Small intestine (tissue), 7 donors: ENCODE results near the gene PCCB. TPM values are rescaled to one million over a fixed set of nuclear protein-coding genes. Genes with fewer than 3 reads are reported as not detected.

Experiments used
- DNase-seq, 2 donors: peaks; one replicate each; pipeline versions ENCODE4 v3.0.0 to v3.0.0-alpha.2; 2013
- FAIRE-seq: peaks from 2 replicates; lab custom pipeline; 2012; peaks lifted over from hg19 to GRCh38; lab: Jason Lieb, UNC
- H3K27ac ChIP-seq, 3 donors: one replicate each; pipeline ENCODE4 v1.5.1; 2013; ENCODE audit warnings: low read length in 2 of 3, mild to moderate bottlenecking in 2 of 3, control low read depth in 1 of 3, inconsistent platforms in 1 of 3, low read depth in 1 of 3, moderate library complexity in 1 of 3
- H3K27me3 ChIP-seq, 3 donors: one replicate each; pipeline ENCODE4 v1.6.1; 2013; ENCODE audit warnings: low read length in 3 of 3, inconsistent platforms in 1 of 3; ENCODE audit not compliant: control insufficient read depth in 3 of 3, insufficient read depth in 3 of 3
- H3K36me3 ChIP-seq, 3 donors: one replicate each; pipeline ENCODE4 v1.6.1; 2013; ENCODE audit warnings: low read length in 3 of 3, inconsistent platforms in 1 of 3, low read depth in 1 of 3, mild to moderate bottlenecking in 1 of 3, moderate library complexity in 1 of 3; ENCODE audit not compliant: control insufficient read depth in 3 of 3, insufficient read depth in 2 of 3
- H3K4me1 ChIP-seq, 3 donors: one replicate each; pipeline ENCODE4 v1.6.1; 2013; ENCODE audit warnings: low read length in 2 of 3, inconsistent platforms in 1 of 3, low read depth in 1 of 3, mild to moderate bottlenecking in 1 of 3, moderate library complexity in 1 of 3; ENCODE audit not compliant: control insufficient read depth in 3 of 3, insufficient read depth in 2 of 3
- H3K4me3 ChIP-seq, 3 donors: one replicate each; pipeline ENCODE4 v1.5.1; 2013; ENCODE audit warnings: low read length in 3 of 3, control low read depth in 1 of 3, inconsistent platforms in 1 of 3, low read depth in 1 of 3, mild to moderate bottlenecking in 1 of 3, moderate library complexity in 1 of 3
- H3K9me3 ChIP-seq, 2 donors: one replicate each; pipeline ENCODE4 v1.6.1; 2013; ENCODE audit warnings: low read depth in 1 of 2, low read length in 1 of 2; ENCODE audit not compliant: control insufficient read depth in 2 of 2, insufficient read depth in 1 of 2
- WGBS, 3 donors: extraction: QIAGEN DNeasy Blood & Tissue Kit; methylation state at CpG; one replicate each; pipeline ENCODE4 v1.1.7; 2013; 5-methylcytosine and 5-hydroxymethylcytosine counted together
- polyA plus RNA-seq, 4 donors: library from polyadenylated mRNA; stranded (reverse) in 3 of 4; unstranded in 1 of 4; fragments of 200-250 nt in 3 of 4; fragments of 120-200 nt in 1 of 4; gene quantifications; one replicate each; pipeline versions ENCODE4 v1.2.1 to v1.2.3, GENCODE V29; 2013
- donor health status: healthy with polysubstance abuse.
- donor health status: control.
- donor health status: control.
- donor health status: Bipolar disorder and iron deficiency.
- donor health status: healthy.

Gene PCCB
- polyA plus RNA-seq, 4 donors = 24.0 to 39.5 (median 33.2) TPM

DNA sequence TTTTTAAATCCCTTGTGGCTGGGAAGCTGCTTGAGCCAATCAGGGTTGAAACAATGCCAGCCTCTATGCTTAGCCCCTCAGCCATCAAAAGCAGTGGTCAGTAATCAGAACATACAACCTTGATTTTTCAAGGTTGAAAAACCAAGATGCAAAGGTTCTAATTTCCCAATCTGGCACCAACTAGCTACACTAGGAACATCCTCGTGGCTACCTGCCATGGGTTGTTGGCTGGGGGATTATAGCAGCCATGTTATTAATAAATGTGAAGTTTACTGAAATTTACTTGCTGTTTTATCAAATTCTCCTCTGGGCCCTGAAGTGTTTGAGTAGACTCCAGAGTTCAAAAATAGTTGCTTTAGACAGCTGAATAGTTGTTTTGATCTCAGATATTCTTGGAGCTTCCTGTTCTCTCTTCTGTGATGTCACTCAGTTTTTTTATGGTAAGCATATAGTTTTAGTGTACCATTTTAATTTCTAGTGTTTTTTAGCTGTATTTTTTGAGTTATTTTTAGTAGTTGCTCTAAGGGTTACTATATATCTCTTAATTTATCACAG, 31.9 kb downstream of the PCCB start:
- H3K27ac ChIP-seq = no peak overlapping the region
- 73 to 97% (median 91%) methylated on average over 1 of the region's 1 CpG for WGBS, 3 donors
- H3K36me3 ChIP-seq = peaks cover 0 to 28% (median 7%) of the 10 kb centered on the region in 3 donors
- no peak for FAIRE-seq
- no peaks in the 10 kb centered on the region for H3K27me3 ChIP-seq
- peaks cover 0 to 18% of the 10 kb centered on the region in 2 donors for H3K9me3 ChIP-seq
- H3K4me1 ChIP-seq = no peaks in the 10 kb centered on the region
- no peak for DNase-seq
- H3K4me3 ChIP-seq = no peak overlapping the region

DNA sequence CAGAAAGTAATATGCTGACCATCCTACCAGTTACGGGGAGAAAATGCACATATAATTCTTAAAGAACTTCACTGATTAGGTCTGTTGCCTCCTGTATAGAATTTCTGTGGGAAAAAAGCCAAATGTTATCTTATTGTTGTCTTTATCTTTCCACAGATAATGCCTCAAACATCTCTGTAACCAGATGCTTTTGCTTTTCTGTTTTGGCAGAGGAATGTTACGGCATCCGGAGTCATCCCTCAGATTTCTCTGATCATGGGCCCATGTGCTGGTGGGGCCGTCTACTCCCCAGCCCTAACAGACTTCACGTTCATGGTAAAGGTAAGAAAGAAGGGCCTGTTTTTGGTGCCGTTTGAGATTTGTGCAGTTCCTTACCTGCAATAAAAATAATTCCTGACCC, 33.5 kb downstream of the PCCB start:
- Histone ChIP-seq H3K36me3 (peaks cover 2 to 24% (median 7%) of the 10 kb centered on the region in 3 donors), H3K27ac (no peak overlapping the region), H3K4me1 (no peaks in the 10 kb centered on the region), H3K9me3 (peaks cover 0 to 11% of the 10 kb centered on the region in 2 donors), H3K27me3 (no peaks in the 10 kb centered on the region), H3K4me3 (no peak overlapping the region)
- no peak for FAIRE-seq
- DNase-seq = no peak
- WGBS, 3 donors = 91 to 98% (median 93%) methylated on average over 6 of the region's 6 CpGs

DNA sequence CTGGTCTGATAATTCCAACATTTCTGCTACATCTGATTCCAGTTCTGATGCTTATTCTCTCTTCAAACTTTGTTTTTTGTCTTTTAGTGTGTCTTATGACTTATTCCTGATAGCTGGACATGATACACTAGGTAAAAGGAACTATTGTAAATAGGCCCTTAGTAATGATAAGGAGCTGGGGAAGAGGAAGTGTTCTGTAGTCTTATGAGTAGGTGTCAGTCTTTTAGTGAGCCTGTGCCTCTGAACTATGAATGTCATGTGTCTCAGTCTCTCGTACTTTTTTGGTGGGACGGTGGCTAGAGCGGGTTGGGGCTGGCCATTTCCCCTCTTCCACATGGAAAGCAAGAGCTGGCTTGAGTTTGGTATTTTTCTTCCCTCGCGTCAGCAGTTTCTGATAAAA, 41.2 kb downstream of the PCCB start:
- DNase-seq (no peak), FAIRE-seq (no peak)
- Histone ChIP-seq H3K4me1 (no peaks in the 10 kb centered on the region), H3K27ac (no peak overlapping the region), H3K27me3 (no peaks in the 10 kb centered on the region), H3K9me3 (no peaks in the 10 kb centered on the region), H3K36me3 (peaks cover 3 to 23% (median 11%) of the 10 kb centered on the region in 3 donors), H3K4me3 (no peak overlapping the region)
- WGBS, 3 donors = 95 to 99% (median 96%) methylated on average over 5 of the region's 5 CpGs

DNA sequence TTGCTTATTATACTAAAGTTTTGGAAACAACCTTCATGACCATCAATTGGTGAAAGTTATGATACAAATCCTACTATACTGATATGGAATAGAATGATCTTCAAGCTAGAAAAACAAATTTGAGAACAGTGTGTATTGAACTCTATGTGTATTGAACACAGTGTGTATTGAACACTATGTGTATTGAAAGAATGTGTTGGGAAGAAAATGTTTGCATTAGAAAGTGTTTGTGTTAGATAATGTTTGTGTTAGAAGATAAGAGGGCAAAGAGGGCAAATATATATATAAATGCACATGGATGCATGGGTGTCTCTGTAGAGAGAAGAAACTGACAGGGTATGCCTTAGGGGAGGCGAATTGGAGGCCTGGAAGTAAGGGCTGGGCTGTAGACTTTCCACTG, 42.4 kb downstream of the PCCB start:
- H3K27ac ChIP-seq = no peak overlapping the region
- no peak overlapping the region for H3K4me3 ChIP-seq
- H3K4me1 ChIP-seq = no peaks in the 10 kb centered on the region
- whole genome bisulfite sequencing, 3 donors = 96 to 100% (median 98%) methylated on average over 1 of the region's 1 CpG
- DNase-seq (no peak), FAIRE-seq (no peak)
- no peaks in the 10 kb centered on the region for H3K27me3 ChIP-seq
- no peaks in the 10 kb centered on the region for H3K9me3 ChIP-seq
- peaks cover 3 to 18% (median 10%) of the 10 kb centered on the region in 3 donors for H3K36me3 ChIP-seq

DNA sequence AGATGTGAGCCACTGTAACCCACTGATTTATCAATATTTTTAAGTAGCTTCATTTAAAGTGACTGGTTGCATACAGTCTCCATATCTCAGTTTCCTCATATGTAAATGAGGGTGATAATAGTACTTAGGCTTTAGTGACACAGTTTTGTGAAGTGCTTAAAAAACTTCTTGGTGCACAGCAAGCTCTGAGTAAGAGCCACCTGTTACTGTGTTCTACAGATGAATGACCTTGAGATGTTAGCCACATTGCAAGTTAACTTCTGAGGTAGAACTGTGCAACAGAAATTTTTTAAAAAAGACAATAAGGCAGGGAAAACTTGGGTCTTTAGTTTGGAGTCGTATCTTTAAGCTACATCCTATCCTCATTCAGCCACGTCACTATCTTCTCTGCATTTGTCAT, 43.1 kb downstream of the PCCB start:
- H3K9me3 ChIP-seq = no peaks in the 10 kb centered on the region
- no peak for DNase-seq
- H3K4me3 ChIP-seq = no peak overlapping the region
- H3K36me3 ChIP-seq = peaks cover 3 to 22% (median 12%) of the 10 kb centered on the region in 3 donors
- WGBS, 3 donors = 92 to 96% (median 95%) methylated on average over 2 of the region's 2 CpGs
- H3K27ac ChIP-seq = no peak overlapping the region
- H3K4me1 ChIP-seq = no peaks in the 10 kb centered on the region
- FAIRE-seq = no peak
- no peaks in the 10 kb centered on the region for H3K27me3 ChIP-seq

DNA sequence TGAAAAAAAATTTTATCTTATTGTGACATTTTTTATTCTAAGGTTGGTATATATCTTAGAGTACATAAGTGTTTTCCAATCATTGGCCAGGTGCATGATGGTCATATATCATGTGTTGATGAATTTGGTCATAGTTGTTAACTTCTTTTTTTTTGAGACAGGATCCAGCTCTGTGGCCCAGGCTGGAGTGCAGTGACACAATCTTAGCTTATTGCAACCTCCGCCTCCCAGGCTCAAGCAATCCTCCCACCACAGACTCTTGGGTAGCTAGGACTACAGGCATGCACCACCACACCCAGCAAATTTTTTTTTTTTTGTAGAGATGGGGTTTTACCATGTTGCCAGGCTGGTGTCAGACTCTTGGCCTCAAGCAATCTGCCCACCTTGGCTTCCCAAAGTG, 44.0 kb downstream of the PCCB start:
- WGBS, 3 donors = 95 to 100% (median 98%) methylated on average over 1 of the region's 1 CpG
- Histone ChIP-seq H3K9me3 (no peaks in the 10 kb centered on the region), H3K4me1 (no peaks in the 10 kb centered on the region), H3K27me3 (no peaks in the 10 kb centered on the region), H3K4me3 (no peak overlapping the region), H3K27ac (no peak overlapping the region), H3K36me3 (peaks cover 3 to 26% (median 12%) of the 10 kb centered on the region in 3 donors)
- no peak for FAIRE-seq
- DNase-seq = no peak

DNA sequence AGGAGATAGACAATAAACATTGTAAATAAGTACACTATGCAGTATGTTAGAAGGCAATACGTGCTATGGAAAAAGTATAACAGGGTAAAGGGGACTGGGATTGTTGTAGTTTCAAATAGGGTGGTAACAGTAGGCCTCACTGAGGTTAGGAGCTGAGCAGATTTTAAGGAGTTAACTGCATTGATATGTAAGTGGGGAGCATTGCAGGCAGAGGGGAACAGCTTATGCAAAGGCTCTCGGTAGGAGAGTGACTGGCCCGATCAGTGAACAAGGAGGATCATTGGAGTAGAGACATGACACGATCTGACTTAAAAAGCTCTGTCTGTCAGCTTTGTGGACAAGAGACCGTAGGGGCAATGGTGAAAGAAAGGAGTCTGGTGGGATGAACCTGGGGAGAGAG, 46.8 kb downstream of the PCCB start:
- no peaks in the 10 kb centered on the region for H3K9me3 ChIP-seq
- H3K27me3 ChIP-seq = no peaks in the 10 kb centered on the region
- no peak overlapping the region for H3K4me3 ChIP-seq
- WGBS, 3 donors = 83 to 96% (median 96%) methylated on average over 5 of the region's 5 CpGs
- FAIRE-seq (no peak), DNase-seq (no peak)
- H3K36me3 ChIP-seq = peaks cover 5 to 40% (median 12%) of the 10 kb centered on the region in 3 donors
- H3K4me1 ChIP-seq = no peaks in the 10 kb centered on the region
- H3K27ac ChIP-seq = no peak overlapping the region

DNA sequence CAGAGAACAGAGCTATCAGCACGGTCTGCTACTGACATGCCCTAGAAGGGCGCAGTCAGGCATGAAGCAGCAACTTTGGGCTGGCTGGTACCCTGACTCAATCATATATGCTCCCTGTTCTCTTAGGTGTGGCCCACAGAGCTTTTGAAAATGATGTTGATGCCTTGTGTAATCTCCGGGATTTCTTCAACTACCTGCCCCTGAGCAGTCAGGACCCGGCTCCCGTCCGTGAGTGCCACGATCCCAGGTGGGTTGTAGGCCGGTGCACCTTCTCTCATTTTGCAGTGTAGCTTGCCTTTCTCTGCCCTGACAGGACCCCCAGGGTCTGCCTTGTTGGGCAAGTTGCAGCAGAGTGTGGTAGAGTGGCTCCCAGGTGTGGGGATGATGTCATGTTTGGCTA, 47.7 kb downstream of the PCCB start:
- no peaks in the 10 kb centered on the region for H3K27me3 ChIP-seq
- WGBS, 3 donors = 95 to 97% (median 95%) methylated on average over 8 of the region's 8 CpGs
- H3K9me3 ChIP-seq = no peaks in the 10 kb centered on the region
- no peak overlapping the region for H3K4me3 ChIP-seq
- DNase-seq = no peak
- H3K27ac ChIP-seq = no peak overlapping the region
- peaks cover 5 to 40% (median 12%) of the 10 kb centered on the region in 3 donors for H3K36me3 ChIP-seq
- H3K4me1 ChIP-seq = no peaks in the 10 kb centered on the region
- FAIRE-seq = no peak

DNA sequence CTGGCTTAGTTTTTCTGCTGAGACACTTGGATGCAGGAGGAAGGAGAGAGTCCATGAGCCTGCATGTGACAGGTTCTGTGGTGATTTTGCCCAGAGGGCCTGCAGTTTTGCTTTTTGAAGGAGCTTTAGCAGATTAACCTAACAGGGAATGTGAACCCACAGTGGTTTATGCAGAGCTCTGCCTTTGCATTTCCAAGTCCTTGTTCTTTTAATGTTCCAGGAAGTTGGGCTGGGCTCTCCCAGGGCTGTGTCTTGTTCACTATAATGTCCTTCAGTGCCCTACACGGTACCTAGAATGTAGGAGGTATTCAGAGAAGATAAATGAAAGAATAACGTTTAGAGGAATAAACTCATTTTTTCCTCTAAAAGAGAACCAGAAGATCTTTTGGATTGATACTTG, 50.3 kb downstream of the PCCB start:
- peaks cover 3 to 36% (median 3%) of the 10 kb centered on the region in 3 donors for H3K36me3 ChIP-seq
- FAIRE-seq = no peak

More for the DNA sequence above, 50.3 kb downstream of the PCCB start:
- no peak for DNase-seq
- H3K4me3 ChIP-seq = no peak overlapping the region
- no peaks in the 10 kb centered on the region for H3K27me3 ChIP-seq
- H3K4me1 ChIP-seq = no peaks in the 10 kb centered on the region
- no peaks in the 10 kb centered on the region for H3K9me3 ChIP-seq
- 94 to 97% (median 94%) methylated on average over 2 of the region's 2 CpGs for WGBS, 3 donors
- H3K27ac ChIP-seq = no peak overlapping the region
